HG03095 (cell line): ENCODE measurements around the gene EDNRB.
"Not testable (repeated sequence)": the region's sequence is repeated elsewhere in the genome, so short reads cannot be mapped to it uniquely, and the experiment has no call there.

Source experiments
- ATAC-seq: cut with Tn5 transposase; IDR thresholded peaks from one replicate; pipeline ENCODE4 v1.9.1; 2021; ENCODE audit warnings: moderate library complexity; ENCODE audit not compliant: unreplicated experiment

EDNRB gene

DNA sequence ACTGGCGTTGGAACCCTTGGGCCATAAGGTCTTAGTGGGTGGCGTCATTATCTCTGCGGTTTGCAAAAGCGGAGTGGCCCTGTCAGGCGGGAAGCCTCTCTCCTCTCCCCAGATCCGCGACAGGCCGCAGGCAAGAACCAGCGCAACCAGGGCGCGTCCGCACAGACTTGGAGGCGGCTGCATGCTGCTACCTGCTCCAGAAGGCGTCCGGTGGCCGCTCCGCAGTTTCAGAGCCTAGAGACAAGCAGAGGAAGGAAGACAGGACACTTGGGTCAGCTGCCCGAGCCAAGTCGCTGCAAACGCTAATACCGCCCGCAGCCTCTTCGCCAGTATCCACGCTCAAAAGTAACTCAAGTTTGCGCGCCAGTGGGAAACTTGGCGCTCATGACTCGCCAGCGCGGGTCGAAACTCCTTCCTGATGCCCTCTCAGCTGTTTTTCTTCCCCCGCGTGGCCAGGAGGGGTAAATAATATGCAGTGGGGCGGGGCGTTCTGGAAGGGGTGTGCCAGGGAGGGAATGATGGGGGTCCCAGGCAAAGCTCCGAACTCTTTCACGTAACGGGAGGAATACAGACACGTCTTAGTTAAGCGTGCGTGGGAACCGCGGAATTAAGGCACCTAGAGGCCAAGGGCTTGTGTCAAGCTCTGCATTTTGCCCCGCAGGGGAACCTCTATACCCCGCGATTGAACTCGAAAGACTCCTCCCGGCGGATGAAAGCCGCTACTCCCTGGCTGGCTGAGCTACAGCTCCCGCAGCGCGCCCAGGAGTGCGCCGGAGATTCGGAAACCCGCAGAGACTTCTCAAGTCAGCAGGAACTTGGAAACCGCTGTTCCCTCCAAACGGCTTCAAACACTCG is at the start of gene EDNRB:
Gene EDNRB (minus strand): TSS at position 441 of the 855 bp plus-strand sequence. CDS start 258 bp downstream, at position 183.
- ATAC-seq, result no peak

- ATAC-seq, result no peak
These were observed 48.0 kb upstream of the EDNRB start for GRCh38 chr13:77966671-77967070.

GRCh38 chr13:77952737-77953136 is 34.1 kb upstream of the EDNRB start:
- no peak for ATAC-seq

- no peak for ATAC-seq
These were observed 33.6 kb upstream of the EDNRB start for GRCh38 chr13:77952276-77952675.

DNA sequence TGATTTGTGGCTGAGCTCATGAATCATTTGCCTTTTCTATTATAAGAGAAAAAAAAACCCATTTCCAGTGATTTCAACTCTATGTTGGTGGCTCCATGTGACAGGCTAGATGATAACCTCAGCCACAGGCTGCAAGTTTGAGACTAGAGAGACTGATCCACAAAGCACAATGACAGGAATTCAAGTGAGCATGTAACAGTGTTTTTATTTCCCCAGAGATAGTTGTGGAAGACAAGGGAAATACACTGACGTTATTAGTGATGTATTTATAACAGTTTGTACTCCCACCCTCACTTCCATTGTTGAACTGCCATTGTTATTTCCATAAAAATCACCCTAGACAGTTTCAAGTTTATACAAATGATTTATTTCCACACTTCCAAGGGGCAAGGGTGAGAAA is 27.9 kb upstream of the EDNRB start:
- no peak for ATAC-seq

DNA sequence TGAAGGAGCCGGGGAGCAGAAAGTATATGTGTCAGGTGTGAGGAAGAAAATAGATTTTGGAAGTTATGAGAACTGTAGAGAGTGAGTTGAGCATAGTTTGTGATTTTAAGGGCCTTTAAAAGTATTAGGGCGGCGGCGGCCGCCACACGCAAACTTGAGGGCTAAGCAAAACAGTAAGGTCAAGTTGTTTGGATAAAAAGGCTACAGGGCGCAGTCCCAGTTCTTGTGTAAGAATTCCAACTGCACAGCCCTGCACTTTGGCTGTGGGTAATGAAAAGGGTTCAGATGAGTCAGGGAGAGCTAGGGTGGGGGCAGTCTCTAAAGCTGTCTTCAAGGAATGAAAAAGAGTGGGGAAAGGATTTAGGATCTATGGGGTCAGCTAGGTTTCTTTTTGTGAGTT is 16.4 kb upstream of the EDNRB start:
- ATAC-seq, result not testable (repeated sequence)

- ATAC-seq, result peak; percentile 54
These were observed 11.8 kb upstream of the EDNRB start for GRCh38 chr13:77930430-77930829.

- peak; percentile 88 for ATAC-seq
These were observed 10.3 kb upstream of the EDNRB start for GRCh38 chr13:77928909-77929308.

- ATAC-seq, result no peak
These were observed 7.0 kb upstream of the EDNRB start for GRCh38 chr13:77925616-77926015.

DNA sequence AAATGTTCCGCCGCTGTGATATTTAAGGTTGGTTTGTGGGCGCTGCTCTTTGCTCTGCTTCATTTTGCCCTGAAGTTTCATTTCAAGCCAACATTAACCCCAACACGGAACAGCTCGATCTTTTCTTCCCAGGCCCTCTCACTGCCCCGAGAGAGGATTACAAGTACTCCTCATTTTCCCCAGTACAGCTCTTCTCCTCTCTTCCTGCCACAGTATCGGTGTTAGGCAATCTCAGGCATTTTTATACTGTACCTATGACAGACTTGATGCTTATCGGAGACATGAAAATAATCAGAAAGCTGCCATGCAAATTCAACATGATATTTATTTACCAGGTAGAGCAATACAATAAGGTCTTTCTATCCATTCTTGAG is 1.3 kb upstream of the EDNRB start:
- ATAC-seq, result no peak

GRCh38 chr13:77919246-77919920 is 752 bp upstream of the EDNRB start:
- no peak for ATAC-seq

DNA sequence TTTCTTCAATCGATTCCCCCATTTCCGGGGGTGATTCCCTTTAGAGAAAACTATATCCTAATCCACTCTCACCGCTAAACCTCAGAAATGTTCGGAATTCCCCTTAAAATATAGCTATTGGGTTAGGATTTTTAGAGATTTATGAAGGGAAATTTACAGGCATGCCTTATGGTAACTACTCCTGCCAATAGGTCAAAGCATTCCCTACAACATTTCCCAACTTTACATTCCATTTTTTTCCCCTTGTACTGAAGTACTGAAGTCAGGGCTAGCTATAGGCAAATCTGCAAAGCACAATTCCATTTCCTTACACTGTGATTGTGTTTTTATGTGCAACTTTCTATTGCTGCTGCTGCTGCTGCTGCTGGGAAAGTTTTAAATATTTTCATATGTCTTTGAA is 2.1 kb downstream of the EDNRB start:
- ATAC-seq, result no peak

DNA sequence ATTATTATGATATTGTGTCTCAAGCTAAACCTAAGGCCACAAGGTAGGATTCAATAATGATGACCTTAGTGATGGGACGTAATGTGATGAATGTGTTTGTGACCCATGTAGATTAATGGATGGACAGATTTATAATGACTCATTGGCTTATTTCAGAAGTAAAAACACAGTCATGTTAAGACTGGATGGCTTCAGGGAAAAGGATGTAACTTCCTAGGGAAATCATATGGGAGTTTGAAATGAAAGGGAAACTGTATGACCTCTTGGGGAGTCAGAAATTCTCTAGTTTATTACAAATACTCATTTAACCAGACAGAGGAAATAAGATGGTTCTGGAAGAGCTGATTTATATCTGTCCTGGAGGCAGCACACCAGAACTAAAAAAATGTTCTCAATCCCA is 2.9 kb downstream of the EDNRB start:
- no peak for ATAC-seq

- ATAC-seq, result no peak
These were observed 5.6 kb downstream of the EDNRB start for GRCh38 chr13:77913003-77913402.

GRCh38 chr13:77911751-77912150 is 6.9 kb downstream of the EDNRB start:
- ATAC-seq, result no peak

DNA sequence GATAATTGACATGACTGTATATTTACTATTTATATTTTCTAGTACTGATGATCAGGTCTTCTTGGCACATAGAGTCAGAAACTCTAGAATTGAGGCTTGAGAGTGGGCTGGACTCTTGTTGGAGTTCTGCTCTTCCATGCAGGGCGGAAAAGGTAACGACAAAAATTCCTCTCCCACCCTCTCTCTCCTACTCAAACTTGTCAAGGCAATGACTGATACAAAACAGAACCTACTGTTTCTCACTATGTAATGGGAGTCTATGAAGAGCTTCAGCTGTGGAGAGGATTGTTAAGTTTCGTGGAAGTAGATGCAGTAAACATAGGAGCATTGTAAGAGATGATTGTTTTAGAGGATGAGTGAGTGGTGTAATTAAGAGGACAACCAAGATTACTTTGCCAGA is 8.8 kb downstream of the EDNRB start:
- ATAC-seq, result no peak

DNA sequence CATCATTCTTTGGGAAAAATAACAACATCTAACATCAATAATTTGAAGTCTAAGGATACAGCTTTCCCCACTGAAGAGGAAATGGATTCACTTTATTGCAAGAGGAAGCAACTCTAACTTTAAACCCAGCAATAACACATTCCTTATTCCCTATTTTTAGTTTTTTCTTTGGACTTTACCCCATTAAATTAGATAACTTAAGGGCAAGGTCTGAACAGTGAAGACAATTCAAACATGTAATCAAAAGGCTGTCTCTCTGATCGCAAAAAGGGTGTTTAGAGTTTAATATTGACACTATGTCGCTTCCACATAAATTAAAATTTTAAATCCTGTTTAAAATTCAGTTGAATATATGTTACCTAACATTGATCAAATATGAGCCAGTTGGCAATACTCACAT is 10.1 kb downstream of the EDNRB start:
- no peak for ATAC-seq

DNA sequence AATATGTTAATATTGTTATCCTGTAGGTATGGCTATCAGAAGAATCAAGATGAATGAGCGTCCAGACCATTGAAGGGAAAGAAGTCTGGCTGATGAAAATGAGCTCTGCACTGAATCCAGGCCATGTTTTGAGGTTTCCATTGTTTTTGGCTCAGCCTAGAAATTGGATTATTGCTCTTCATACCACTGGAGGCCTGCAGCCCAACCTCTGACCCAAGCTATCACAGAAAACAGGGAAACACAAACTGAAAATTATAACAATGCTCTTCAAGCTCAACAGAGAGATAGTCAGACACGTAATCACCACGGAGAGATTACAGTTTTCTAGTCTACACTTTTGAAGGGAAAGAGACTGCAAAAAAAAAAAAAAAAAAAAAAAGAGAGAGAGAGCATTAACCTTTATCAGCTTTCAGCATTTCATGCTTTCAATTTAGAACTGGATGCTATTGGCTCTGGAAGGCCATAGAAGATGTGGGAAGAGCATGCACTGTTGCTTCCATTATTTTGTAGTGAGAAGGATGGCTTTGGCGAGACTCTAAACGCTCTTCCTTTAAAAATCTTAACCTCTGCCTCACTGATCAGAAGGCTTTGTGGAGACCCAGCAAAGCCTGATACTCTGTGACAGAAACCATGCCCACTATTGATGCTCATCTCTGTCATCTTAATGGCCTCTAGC is 10.8 kb downstream of the EDNRB start:
- no peak for ATAC-seq

GRCh38 chr13:77904031-77904430 is 14.6 kb downstream of the EDNRB start:
- no peak for ATAC-seq

DNA sequence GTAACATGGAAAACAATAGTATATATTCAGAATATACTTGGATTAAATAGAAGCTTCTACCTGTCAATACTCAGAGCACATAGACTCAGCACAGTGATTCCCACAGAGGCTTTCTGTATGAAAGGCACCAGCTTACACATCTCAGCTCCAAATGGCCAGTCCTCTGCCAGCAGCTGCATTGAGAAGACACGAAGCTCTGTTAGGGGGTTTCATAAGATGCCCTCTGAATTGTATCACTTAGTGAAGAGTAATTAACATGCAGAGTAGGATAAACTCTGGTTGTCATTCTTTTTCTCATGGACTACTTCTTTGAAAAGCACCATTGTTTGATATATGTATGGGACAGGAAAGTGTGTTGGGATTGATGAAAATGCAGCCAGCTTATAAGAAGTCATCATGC is 15.2 kb downstream of the EDNRB start:
- no peak for ATAC-seq

GRCh38 chr13:77902319-77902963 is 16.2 kb downstream of the EDNRB start:
- ATAC-seq, result no peak
